Spleen (tissue), 7 donors: ENCODE data around the gene STRIT1.
"Not testable (repeated sequence)": the region's sequence is repeated elsewhere in the genome, so short reads cannot be mapped to it uniquely, and the experiment has no call there.

Experiments used
- POLR2A ChIP-seq, 3 donors: fragments of 450-650 bp; IDR thresholded peaks; one replicate each; pipeline ENCODE4 v1.5.1; 2017; ENCODE audit warnings: antibody characterized with exemption in 3 of 3, mild to moderate bottlenecking in 1 of 3
- TF ChIP-seq, protein P1 (sequence below), 11 experiments: fragments of 200-600 bp in 7 of 11; fragments of 450-650 bp in 4 of 11; sonication (generic) in 4 of 11; IDR thresholded peaks in 8 of 11; conservative IDR thresholded peaks in 3 of 11; 1 replicate in 7 of 11; 2 replicates in 4 of 11; pipeline versions ENCODE4 v1.4.0 to v1.8.0; 2016 to 2021; ENCODE audit warnings: antibody characterized with exemption in 11 of 11, inconsistent platforms in 4 of 11, mild to moderate bottlenecking in 1 of 11
- donor health status: DM: no; HTN: no; CAD: no; lungs with moderate emphysema.
- donor health status: DM: no; HTN: no; CAD: no.
- donor health status: DM: no; HTN: no; CAD: no.

DNA sequence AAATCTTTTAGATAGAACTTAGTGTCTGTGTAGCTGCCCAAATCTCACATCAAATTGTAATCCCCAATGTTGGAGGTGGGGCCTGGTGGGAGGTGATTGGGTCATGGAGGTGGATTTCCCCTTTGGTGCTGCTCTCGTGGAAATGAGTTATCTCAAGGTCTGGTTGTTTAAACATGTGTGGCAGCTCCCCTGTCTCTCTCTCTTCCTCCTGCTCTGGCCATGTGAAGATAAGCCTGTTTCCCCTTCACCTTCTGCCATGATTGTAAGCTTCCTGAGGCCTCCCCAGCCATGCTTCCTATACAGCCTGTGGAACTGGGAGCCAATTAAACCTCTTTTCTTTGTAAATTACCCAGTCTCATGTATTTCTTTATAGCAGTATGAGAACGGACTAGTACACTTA, 30.6 kb downstream of the STRIT1 start:
- TF ChIP-seq, protein P1, sequence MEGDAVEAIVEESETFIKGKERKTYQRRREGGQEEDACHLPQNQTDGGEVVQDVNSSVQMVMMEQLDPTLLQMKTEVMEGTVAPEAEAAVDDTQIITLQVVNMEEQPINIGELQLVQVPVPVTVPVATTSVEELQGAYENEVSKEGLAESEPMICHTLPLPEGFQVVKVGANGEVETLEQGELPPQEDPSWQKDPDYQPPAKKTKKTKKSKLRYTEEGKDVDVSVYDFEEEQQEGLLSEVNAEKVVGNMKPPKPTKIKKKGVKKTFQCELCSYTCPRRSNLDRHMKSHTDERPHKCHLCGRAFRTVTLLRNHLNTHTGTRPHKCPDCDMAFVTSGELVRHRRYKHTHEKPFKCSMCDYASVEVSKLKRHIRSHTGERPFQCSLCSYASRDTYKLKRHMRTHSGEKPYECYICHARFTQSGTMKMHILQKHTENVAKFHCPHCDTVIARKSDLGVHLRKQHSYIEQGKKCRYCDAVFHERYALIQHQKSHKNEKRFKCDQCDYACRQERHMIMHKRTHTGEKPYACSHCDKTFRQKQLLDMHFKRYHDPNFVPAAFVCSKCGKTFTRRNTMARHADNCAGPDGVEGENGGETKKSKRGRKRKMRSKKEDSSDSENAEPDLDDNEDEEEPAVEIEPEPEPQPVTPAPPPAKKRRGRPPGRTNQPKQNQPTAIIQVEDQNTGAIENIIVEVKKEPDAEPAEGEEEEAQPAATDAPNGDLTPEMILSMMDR (IDR thresholded peaks at IDR 0.05 in 8 of 11, conservative IDR thresholded peaks at IDR 0.05 in 3 of 11) = not testable (repeated sequence)
- not testable (repeated sequence) for TF ChIP-seq POLR2A (IDR thresholded peaks at IDR 0.05)
